Suprapubic skin (tissue), 4 donors: ENCODE data around the gene SMIM41.
"Not testable (repeated sequence)": the region's sequence is repeated elsewhere in the genome, so short reads cannot be mapped to it uniquely, and the experiment has no call there.

Experiments
- CTCF ChIP-seq, 2 donors: fragments of 200-600 bp in 1 of 2; fragments of 450-650 bp in 1 of 2; sonication (generic) in 1 of 2; IDR thresholded peaks; one replicate each; pipeline ENCODE4 v1.5.1; 2016 to 2019; ENCODE audit warnings: antibody characterized with exemption in 2 of 2, mild to moderate bottlenecking in 1 of 2, moderate library complexity in 1 of 2
- EP300 ChIP-seq: sonication (generic); formaldehyde crosslinking; IDR thresholded peaks from one replicate; pipeline ENCODE4 v1.6.1; 2017; ENCODE audit warnings: antibody characterized with exemption
- POLR2A ChIP-seq, 2 donors: fragments of 450-650 bp; IDR thresholded peaks; one replicate each; pipeline ENCODE4 v1.6.1; 2017; ENCODE audit warnings: antibody characterized with exemption in 2 of 2, mild to moderate bottlenecking in 2 of 2, moderate library complexity in 2 of 2
- POLR2AphosphoS5 ChIP-seq, 3 donors: sonication (generic); formaldehyde crosslinking; IDR thresholded peaks; one replicate each; pipeline ENCODE4 v1.6.1; 2017; ENCODE audit warnings: antibody characterized with exemption in 3 of 3

GRCh38 chr12:52116222-52117125 is 37.0 kb downstream of the SMIM41 start:
- peak in 1 of 2 donors; percentile 27 for TF ChIP-seq CTCF (IDR thresholded peaks at IDR 0.05)
- not testable (repeated sequence) for TF ChIP-seq POLR2AphosphoS5 (IDR thresholded peaks at IDR 0.05); POLR2A (IDR thresholded peaks at IDR 0.05); EP300
